HG03558 (cell line): ENCODE data around the gene ZNF629.

Experiments
- ATAC-seq: cut with Tn5 transposase; IDR thresholded peaks from one replicate; pipeline ENCODE4 v1.9.1; 2021; ENCODE audit warnings: moderate number of reproducible peaks; ENCODE audit not compliant: unreplicated experiment; ENCODE audit errors: extremely low read depth

Gene ZNF629

DNA sequence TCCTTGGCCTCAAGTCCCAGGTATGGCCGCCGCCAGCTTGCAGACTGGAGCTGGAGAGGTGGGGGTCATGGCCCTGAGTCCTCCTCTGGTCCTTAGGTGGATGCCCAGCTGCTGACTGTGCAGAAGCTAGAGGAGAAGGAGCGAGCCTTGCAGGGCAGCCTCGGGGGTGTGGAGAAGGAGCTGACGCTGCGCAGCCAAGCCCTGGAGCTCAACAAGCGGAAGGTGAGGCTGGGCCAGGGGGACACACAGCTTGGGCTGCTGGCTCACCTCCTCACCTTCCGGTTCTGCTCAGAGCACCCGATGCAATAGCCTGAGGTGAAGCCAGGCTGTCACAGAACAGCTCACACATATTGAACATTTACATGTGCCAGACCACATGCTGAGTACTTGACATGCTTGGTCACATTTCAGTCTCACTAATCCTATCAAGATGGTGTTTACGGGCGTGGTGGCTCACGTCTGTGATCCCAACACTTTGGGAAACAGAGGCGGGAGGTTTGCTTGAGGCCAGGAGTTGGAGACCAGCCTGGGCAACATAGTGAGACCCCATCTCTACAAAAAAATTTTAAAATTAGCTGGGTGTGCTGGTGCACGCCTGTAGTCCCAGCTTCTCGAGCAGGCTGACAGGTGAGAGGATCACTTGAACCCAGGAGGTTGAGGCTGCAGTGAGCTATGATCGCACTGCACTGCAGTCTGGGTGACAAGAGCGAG lies 17.5 kb downstream of the ZNF629 start:
- ATAC-seq, result no peak

DNA sequence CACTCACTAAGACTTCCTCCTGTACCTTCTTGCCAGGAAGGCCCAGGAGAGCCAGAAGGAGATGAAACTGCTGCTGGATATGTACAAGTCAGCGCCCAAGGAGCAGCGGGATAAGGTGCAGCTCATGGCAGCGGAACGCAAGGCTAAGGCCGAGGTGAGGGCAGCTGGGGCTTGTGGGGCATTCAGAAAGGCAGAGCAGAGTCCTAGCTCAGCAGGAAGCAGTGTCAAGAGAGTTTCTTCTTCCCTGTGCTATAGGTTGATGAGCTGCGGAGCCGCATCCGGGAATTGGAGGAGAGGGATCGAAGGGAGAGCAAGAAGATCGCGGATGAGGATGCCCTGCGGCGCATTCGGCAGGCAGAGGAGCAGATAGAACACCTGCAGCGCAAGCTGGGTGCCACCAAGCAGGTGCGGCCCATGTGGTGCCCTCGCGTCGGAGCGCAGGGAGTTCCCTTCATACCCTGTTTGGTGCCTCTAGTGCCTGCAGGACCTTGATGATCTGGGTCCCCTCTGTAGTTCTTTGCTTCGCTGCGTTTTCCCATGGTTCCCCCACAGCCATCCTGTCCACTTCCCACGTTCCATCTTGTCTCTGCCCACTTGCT lies 18.3 kb downstream of the ZNF629 start:
- no peak for ATAC-seq

DNA sequence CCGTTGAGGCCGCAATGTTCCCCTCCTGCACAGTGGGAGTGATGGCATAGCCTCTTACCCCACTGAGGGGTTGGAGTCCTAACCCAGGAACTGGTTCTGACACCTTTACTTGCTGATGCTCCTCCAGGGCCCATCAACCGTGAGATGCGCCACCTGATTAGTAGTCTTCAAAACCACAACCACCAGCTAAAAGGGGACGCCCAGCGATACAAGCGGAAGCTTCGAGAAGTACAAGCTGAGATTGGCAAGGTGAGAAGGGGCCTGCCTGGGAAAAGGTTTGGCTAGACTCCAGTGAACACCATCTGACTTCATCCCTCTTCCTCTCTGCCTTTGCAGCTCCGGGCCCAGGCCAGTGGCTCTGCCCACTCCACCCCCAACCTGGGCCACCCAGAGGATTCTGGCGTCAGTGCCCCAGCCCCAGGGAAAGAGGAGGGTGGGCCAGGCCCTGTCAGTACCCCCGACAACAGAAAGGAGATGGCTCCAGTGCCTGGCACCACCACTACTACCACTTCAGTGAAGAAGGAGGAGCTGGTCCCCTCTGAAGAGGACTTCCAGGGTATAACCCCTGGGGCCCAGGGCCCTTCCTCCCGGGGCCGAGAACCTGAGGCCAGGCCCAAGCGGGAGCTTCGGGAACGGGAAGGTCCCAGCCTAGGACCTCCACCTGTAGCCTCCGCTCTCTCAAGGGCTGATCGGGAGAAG lies 19.1 kb downstream of the ZNF629 start:
- ATAC-seq, result no peak

DNA sequence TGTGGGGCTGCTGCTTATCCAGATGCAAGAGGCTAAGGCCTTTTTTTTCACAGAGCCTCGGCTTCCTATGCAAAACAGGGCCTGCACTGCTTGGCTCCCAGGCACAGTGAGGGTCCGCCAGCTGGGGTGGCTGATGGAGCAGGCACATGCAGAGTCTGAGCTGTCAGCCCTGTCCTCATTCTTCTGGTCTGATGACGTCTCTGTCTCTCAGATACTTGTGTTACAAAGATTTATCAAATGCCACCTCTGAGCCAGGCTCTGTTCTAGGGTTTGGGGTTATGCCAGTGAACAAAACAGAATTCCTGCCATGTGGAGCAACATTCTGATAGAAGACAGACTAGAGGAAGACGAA lies 20.1 kb downstream of the ZNF629 start:
- ATAC-seq, result no peak

DNA sequence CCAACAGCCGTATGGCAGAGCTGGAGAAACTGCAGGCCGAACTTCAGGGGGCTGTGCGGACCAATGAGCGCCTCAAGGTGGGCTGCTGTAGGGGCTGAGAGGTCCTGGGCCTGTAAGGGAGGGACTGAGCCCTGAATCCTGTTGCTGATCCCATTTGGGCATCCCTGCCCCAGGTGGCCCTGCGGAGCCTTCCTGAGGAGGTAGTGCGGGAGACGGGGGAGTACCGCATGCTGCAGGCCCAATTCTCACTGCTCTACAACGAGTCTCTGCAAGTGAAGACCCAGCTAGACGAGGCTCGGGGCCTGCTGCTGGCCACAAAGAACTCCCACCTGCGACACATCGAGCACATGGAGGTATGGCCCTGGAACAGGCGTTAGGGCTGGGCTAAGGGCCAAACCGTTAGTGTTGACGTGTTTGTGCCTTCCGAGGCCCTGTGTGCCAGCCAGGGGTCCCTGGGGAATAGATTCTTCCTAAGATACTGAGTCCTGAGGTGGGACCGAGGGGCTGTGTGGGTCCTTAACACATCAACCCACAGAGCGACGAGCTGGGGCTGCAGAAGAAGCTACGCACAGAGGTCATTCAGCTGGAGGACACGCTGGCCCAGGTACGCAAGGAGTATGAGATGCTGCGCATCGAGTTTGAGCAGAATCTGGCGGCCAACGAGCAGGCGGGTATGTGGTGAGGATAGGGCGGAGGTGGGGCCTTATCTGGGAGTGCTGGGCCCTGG lies 20.6 kb downstream of the ZNF629 start:
- ATAC-seq, result no peak

DNA sequence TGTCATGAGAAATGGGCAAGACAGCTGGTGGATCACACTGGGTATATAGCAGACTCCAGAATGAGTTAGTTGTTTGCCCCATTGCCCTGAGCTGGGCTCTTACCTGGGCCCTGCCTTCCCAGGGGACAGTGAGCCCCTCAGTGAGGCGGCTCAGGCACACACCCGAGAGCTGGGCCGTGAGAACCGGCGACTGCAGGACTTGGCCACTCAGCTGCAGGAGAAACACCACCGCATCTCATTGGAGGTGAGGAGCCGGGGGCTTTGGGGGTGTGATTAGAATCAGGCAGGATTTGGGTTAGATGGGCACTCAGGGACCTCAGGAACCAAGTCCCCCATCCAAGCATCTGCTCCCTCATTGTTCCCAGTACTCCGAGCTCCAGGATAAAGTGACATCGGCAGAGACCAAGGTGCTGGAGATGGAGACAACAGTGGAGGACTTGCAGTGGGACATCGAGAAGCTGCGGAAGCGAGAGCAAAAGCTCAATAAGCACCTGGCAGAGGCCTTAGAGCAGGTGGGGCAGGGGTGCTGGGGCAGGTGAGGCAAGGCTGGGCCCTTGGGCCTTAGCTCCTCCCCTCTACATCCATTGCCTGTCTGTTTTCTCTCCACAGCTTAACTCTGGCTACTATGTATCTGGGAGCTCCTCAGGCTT lies 22.1 kb downstream of the ZNF629 start:
- ATAC-seq, result no peak

DNA sequence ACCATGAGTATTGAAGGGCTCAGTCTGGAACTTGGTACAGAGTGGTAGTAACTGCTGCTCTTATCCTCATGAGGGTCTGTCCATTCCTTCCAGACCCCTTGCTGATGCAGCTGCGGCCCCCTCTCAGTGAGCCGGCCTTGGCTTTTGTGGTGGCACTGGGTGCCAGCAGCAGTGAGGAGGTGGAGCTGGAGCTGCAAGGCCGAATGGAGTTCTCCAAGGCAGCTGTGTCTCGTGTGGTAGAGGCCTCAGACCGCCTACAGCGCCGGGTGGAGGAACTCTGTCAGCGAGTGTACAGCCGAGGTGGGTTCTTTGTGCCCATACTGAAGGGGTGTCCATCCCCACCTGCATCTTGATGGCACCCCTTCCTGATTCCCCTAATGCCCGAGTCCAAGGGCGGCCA lies 22.9 kb downstream of the ZNF629 start:
- no peak for ATAC-seq

DNA sequence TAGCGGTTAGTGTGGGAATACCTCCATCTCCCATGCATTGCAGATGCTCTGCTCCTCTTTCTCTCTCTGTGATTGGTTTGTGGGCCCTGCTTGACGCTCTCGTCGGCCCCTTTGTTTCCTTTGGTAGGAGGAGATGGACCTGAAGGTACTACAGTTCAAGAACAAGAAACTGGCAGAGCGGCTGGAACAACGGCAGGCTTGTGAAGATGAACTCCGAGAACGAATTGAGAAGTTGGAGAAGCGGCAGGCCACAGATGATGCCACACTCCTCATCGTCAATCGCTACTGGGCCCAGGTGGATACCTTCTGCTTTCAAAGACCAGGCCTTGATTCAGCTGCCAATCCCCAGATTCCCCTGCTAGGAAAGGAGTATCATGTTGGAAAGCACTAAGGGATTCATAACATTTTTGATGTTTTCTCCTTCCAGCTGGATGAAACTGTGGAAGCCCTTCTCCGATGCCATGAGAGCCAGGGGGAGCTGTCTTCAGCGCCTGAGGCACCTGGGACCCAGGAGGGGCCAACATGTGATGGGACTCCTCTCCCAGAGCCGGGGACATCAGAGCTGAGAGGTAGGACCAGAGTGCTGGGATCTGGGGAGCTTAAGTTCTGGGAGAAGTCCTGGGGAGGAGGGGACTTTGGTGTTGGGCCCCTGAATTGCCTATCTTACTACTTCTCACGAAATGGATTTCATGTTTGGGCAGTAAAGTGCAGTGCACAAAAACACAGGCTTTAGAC lies 23.8 kb downstream of the ZNF629 start:
- no peak for ATAC-seq

DNA sequence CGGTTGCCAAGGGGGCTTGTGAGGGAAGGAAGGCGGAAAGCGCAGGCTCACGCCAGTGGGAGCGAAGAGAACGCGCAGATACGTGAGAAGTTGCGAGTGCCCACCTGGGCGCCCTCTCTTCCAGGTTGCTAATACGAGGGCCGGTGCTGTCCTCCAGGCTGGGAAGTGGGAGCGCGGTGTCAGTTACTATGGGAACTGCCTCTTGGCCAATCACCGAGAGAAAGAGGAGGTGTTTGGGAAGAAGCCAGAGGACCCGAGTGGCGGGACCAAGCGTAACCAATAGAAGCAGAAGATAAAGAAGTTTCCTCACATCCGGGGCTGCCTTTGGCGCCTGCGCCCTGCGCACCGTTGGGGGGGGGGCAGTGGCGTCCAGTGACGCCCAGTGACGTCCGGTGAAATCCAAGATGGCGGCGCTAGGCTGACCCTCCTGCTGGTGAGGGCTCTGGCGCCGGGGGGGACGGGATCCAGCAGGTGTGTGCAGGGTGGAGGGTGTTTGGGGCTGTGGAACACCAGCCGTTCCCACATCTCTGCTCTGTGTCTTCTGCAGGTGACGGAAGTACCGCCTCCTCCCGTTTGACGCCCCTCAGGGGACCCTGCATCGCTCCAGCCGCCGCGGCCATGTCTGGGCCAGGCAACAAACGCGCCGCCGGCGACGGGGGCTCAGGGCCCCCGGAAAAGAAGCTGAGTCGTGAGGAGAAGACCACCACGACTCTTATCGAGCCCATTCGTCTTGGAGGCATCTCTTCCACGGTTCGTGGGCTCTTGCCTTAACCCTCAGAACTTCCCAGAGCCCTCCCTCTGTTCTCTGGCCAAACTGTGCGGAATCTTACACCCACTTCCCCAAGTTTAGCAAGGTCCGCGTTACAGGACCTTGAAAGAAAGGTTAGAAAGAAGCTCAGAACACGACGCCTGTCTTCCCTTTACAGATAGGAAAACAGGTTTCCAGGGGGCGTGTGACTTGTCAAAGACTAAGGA lies 24.8 kb downstream of the ZNF629 start, which contains the start of the genes CFAP119 and RNF40:
CFAP119 (minus strand) TSS at position 135 of the 975 bp plus-strand sequence. CDS start 314 bp downstream, outside the sequence.
RNF40 (plus strand) TSS at position 395 of the 975 bp plus-strand sequence; CDS start at position 619, 224 bp downstream.
- ATAC-seq, result peak; percentile 82

DNA sequence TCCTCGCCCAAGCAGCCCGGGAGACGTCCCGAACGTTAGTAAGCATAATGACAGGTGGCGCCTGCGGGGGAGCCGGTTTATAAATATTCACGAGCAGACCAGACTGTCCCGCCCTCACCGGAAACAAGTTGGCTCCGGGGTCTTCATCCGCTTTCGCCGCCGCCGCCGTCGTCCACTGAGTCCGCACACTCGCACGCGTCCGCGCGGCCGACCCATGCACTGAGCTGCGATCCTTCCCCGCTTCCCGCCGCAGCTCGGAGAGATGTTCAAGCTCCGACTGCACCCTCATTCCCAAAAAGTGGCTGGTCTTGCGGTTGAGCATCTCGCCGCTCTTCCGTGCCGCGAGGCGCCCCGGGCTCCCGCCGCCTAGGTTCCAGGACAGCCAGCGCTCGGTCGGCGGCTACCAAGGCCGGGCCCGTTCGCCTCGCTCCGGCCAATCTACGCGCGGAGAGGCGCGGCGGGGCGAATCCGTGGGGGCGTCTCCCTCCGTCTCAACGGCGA lies 25.5 kb downstream of the ZNF629 start:
- no peak for ATAC-seq

DNA sequence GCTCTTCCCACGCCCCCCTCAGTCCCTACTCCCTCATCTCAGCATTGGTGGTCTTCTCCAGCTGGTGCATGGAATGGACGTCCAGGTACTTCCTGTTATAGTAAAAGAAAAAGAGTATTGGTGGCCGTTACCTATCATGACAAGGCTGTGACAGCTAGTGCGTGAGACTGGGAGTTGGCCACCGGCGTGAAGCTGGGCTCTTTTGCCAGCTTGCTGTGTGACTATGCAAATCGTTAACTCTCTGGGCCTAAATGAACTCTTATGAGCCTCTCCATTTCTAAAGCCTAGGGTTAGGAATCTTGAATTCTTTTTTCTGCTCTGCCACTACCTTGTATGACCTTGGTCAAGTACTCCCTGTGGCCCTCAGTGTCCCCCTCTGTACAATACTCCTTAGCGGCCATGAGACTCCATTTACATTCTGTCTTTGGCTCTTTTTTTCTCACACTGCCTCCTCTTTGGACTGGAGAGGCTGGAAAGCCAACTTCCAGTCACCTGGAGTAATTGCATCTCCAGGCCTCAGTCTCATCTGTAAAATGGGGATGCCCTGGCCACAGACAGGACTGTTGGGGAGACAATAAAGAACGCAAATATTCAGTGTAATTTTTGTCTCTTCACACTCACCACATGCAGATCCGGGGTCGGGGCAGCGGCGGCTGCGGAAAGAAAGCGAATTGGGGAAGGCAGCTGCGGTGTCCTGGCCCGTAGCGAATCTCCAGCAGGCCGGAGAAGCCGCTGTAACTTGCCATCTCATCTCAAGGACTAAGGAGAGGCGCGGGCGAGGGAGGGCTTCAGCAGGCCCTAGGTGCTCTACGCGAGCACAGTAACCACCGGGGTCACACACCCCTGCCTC lies 26.2 kb downstream of the ZNF629 start:
- ATAC-seq, result no peak

DNA sequence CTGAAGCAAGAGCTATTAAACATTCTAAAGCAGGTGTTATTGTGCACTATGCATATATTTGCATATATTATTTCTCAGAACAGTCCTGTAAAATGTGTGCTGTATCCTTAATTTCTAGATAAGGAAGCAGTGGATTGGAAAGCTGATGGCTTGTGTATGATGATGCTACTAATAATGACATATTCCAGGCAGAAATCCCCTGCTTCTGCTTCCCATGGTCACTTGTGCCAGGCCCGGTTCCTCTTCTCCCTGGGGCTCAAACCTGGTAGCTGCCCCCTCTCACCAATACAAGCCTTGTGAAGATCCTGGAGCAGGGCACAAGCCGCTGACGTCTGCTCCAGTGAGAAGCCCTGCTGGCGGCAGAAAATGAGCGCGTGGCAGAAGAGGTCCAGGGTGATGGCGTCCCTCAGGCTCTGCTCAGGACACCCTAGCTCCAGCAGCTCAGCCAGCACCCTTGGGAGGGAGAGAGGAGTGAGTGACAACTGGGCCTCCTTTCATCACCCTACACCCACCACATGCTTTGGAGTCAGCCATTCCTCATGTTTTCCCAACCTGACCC lies 26.9 kb downstream of the ZNF629 start:
- no peak for ATAC-seq

DNA sequence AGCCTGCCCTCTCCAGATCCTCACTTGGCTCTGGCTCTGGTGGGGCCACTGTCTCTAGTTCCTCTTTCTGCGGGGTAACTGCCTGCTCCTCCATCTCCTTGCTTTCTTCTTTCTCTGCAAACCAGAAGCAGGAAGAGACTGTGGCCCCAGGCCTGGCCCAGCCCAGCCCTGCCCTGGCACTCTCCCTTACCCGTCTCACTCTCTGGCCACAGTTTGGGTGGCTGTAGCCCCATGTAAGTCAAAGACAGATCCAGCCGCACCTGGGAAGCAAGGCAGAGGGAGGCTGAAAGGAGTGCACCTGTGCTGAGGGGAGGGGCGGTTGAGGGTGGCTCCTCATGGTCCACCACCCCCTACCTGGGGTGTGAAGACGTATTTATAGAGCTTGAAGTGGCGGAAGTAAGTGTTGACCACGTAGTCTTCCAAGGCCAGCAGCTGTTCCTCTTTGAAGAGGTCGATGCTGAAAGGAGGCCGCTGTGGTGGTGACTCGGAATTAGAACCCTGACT lies 28.0 kb downstream of the ZNF629 start:
- ATAC-seq, result no peak

DNA sequence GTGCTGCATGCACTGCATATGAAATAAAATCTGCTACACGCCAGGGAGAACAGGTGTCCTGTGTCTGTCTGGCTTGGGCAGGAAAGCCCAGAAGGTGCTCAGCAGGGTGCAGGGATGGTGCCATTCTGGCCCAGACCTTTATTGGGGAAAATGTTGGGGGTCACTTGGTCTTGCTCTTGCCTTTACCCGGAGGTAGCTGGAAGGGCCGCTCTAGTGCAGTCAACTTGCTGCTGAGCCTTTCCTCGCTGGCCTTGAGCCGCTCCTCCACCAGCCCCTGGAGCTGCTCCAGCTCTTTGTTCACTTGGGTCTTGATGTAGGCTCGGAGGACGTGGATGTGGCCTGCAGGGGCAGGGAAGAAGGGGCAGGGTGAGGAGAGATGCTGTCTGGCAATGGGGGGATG lies 29.7 kb downstream of the ZNF629 start:
- no peak for ATAC-seq

DNA sequence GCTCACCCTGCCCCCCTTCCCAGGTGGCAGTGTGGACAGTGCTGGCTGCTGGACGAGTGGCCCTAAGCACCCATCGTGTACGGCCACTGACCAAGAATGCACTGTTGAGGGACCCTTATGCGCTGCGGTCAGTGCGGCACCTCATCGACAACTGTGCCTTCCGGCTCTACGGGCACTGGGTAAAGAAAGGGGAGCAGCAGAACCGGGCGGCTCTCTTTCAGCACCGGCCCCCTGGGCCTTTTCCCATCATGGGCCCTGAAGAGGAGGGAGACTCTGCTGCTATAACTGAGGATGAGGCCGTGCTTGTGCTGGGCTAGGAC lies 30.3 kb downstream of the ZNF629 start:
- no peak for ATAC-seq

DNA sequence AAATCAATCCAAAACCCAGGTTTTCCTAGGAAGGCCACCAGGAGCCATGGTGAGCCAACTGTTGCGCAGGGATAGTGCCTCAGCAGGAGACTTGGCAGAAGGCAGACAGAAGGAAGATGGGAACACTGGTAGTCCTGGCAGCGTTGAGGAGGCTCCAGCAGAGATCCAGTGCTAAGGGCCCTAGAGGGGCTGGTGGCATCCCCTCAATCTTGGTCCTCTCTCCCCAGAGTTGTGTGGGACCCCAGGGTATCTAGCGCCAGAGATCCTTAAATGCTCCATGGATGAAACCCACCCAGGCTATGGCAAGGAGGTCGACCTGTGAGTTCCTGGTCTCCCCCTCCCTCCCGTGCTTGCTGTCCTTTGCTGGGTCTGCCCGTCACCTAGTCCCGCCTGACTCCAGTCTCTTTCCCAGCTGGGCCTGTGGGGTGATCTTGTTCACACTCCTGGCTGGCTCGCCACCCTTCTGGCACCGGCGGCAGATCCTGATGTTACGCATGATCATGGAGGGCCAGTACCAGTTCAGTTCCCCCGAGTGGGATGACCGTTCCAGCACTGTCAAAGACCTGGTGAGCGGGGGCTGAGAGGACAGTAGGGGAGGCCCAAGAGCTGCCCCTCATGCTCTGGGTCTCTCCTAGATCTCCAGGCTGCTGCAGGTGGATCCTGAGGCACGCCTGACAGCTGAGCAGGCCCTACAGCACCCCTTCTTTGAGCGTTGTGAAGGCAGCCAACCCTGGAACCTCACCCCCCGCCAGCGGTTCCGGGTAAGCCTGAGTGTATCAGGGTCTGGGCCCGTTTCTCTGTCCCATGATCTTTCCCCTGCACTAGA lies 30.8 kb downstream of the ZNF629 start:
- no peak for ATAC-seq
